MM.1S (cell line): ENCODE measurements around the gene MARVELD2.

Experiments
- DNase-seq: peaks from one replicate; pipeline ENCODE4 v3.0.0-alpha.2; 2015
- H2AFZ ChIP-seq: fragments of 300-600 bp; sonication (generic); 2 replicates; pipeline ENCODE4 v1.6.0; 2016; ENCODE audit warnings: antibody characterized with exemption, low read length
- H3F3A ChIP-seq: fragments of 300-600 bp; sonication (generic); 2 replicates; pipeline ENCODE4 v1.6.1; 2016; ENCODE audit warnings: mild to moderate bottlenecking, antibody characterized with exemption, low read length, moderate library complexity, mixed read lengths; ENCODE audit not compliant: insufficient read depth
- H3K27ac ChIP-seq: fragments of 300-600 bp; sonication (generic); 2 replicates; pipeline ENCODE4 v1.5.1; 2016; ENCODE audit warnings: mild to moderate bottlenecking, low read length
- H3K27me3 ChIP-seq: fragments of 300-600 bp; sonication (generic); replicated peaks from 2 replicates; pipeline ENCODE4 v1.6.0; 2016; ENCODE audit warnings: low read length; ENCODE audit not compliant: insufficient read depth
- H3K36me3 ChIP-seq: fragments of 300-600 bp; sonication (generic); replicated peaks from 2 replicates; pipeline ENCODE4 v1.6.1; 2016; ENCODE audit warnings: mild to moderate bottlenecking, low read length, mixed read lengths; ENCODE audit not compliant: insufficient read depth
- H3K4me1 ChIP-seq: fragments of 300-600 bp; sonication (generic); 2 replicates; pipeline ENCODE4 v1.6.1; 2016; ENCODE audit warnings: low read length, mixed read lengths
- H3K4me2 ChIP-seq: fragments of 300-600 bp; sonication (generic); 2 replicates; pipeline ENCODE4 v1.6.0; 2016; ENCODE audit warnings: low read depth, low read length
- H3K4me3 ChIP-seq: fragments of 300-600 bp; sonication (generic); 2 replicates; pipeline ENCODE4 v1.5.1; 2016; ENCODE audit warnings: low read length, mixed read lengths
- H3K79me2 ChIP-seq: fragments of 300-600 bp; sonication (generic); 2 replicates; pipeline ENCODE4 v1.6.1; 2016; ENCODE audit warnings: mixed run types, low read length, mixed read lengths
- H3K9ac ChIP-seq: fragments of 300-600 bp; sonication (generic); 2 replicates; pipeline ENCODE4 v1.6.1; 2016; ENCODE audit warnings: low read length, mixed read lengths
- H3K9me2 ChIP-seq: fragments of 300-600 bp; sonication (generic); replicated peaks from 2 replicates; pipeline ENCODE4 v1.6.1; 2016; ENCODE audit warnings: mild to moderate bottlenecking, low read length, mixed read lengths; ENCODE audit not compliant: insufficient read depth
- H3K9me3 ChIP-seq: fragments of 300-600 bp; sonication (generic); replicated peaks from 2 replicates; pipeline ENCODE4 v1.6.1; 2016; ENCODE audit warnings: mild to moderate bottlenecking, low read length, mixed read lengths; ENCODE audit not compliant: insufficient read depth
- H4K20me1 ChIP-seq: fragments of 300-600 bp; sonication (generic); 2 replicates; pipeline ENCODE4 v1.6.1; 2016; ENCODE audit warnings: mild to moderate bottlenecking, low read length, moderate library complexity, mixed read lengths; ENCODE audit not compliant: insufficient read depth
- CTCF ChIP-seq: fragments of 300-600 bp; sonication (generic); IDR thresholded peaks from 2 replicates; pipeline ENCODE4 v1.5.1; 2016; ENCODE audit warnings: antibody characterized with exemption, low read length, mixed read lengths
- EZH2 ChIP-seq: fragments of 300-600 bp; sonication (generic); optimal IDR thresholded peaks from 2 replicates; pipeline ENCODE3; 2017; ENCODE audit warnings: low read depth, mild to moderate bottlenecking, antibody characterized with exemption, low read length, mixed read lengths
- EZH2phosphoT487 ChIP-seq: fragments of 300-600 bp; sonication (generic); IDR thresholded peaks from 2 replicates; pipeline ENCODE4 v1.6.1; 2018; ENCODE audit warnings: antibody characterized with exemption, low read length

MARVELD2 gene

DNA sequence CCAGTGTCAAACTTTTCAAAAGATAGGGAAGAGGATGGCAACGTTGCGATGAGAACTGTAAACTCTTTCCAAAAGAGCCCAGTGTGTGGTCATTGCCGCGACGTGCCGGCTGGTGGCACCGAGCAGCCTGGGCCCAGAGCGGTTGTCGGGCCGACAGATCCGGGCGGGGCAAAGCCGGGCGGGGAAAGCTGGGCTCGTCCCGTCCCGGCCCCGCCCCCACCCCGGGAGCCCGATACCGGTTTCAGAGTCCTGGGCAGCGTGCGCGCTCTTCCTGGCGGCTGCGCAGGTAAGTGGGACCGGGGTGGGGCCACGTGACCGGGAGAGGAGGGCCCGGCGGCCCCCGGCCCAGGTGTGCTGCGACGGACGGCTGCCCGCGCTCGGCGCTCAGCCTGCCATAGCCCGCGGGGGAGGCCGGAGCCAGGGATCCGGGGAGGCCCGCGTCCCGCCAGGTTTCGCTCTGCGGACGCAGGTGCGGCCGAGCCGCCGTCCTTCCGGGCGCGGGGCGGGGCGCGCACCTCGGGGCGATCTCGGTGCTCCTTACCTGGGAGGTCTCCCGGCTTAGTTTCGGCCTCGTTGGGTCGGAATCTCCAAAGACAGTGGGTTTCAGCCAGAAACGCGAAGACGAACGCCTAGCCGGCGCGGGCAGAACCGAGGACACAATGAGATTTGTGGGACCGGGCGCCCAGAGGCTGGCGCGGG is at the start of gene MARVELD2:
Gene MARVELD2, plus strand, starts transcription at position 232 of the 699 bp plus-strand sequence. CDS start 4,270 bp downstream, outside the sequence.
- DNase-seq = peak; percentile 80
- no peak for TF ChIP-seq EZH2
- no peak for TF ChIP-seq EZH2phosphoT487
- peak; percentile 36 for TF ChIP-seq CTCF
- no peaks in the 10 kb centered on the region for H3K27me3 ChIP-seq
- no peaks in the 10 kb centered on the region for H4K20me1 ChIP-seq
- peak within 1 kb of the TSS; percentile 14; the same call in 1 of the 2 replicates for H3K27ac ChIP-seq
- peak within 1 kb of the TSS; percentile 49; the same call in 1 of the 2 replicates for H3K4me2 ChIP-seq
- H3F3A ChIP-seq = peaks cover 10% of the 10 kb centered on the region
- peak within 1 kb of the TSS; percentile 30; the same call in 1 of the 2 replicates for H3K9ac ChIP-seq
- H3K36me3 ChIP-seq = peaks cover 4% of the 10 kb centered on the region; the same call in 1 of the 2 replicates
- peak within 1 kb of the TSS; percentile 43 for H2AFZ ChIP-seq
- H3K79me2 ChIP-seq = no peaks in the 10 kb centered on the region
- H3K4me3 ChIP-seq = peak within 1 kb of the TSS; percentile 51
- no peaks in the 10 kb centered on the region for H3K4me1 ChIP-seq
- H3K9me3 ChIP-seq = no peaks in the 10 kb centered on the region
- H3K9me2 ChIP-seq = no peaks in the 10 kb centered on the region

GRCh38 chr5:69367697-69368279 is 47.1 kb upstream of the MARVELD2 start:
- Histone ChIP-seq H3K27me3 (no peaks in the 10 kb centered on the region), H3K9ac (peak overlapping the region; percentile 94; the same call in 1 of the 2 replicates), H3K27ac (no peak overlapping the region), H3K4me3 (peak overlapping the region; percentile 100), H3K36me3 (no peaks in the 10 kb centered on the region; the same call in 1 of the 2 replicates), H2AFZ (no peak overlapping the region), H3K9me2 (no peaks in the 10 kb centered on the region), H3K4me1 (peaks cover 15% of the 10 kb centered on the region; the same call in 1 of the 2 replicates), H3K79me2 (peaks cover 91% of the 10 kb centered on the region), H3K9me3 (no peaks in the 10 kb centered on the region), H4K20me1 (no peaks in the 10 kb centered on the region), H3K4me2 (peak overlapping the region; percentile 88), H3F3A (peaks cover 4% of the 10 kb centered on the region; the same call in 1 of the 2 replicates)
- TF ChIP-seq CTCF = no peak
- no peak for TF ChIP-seq EZH2
- TF ChIP-seq EZH2phosphoT487 = no peak
- DNase-seq = no peak

DNA sequence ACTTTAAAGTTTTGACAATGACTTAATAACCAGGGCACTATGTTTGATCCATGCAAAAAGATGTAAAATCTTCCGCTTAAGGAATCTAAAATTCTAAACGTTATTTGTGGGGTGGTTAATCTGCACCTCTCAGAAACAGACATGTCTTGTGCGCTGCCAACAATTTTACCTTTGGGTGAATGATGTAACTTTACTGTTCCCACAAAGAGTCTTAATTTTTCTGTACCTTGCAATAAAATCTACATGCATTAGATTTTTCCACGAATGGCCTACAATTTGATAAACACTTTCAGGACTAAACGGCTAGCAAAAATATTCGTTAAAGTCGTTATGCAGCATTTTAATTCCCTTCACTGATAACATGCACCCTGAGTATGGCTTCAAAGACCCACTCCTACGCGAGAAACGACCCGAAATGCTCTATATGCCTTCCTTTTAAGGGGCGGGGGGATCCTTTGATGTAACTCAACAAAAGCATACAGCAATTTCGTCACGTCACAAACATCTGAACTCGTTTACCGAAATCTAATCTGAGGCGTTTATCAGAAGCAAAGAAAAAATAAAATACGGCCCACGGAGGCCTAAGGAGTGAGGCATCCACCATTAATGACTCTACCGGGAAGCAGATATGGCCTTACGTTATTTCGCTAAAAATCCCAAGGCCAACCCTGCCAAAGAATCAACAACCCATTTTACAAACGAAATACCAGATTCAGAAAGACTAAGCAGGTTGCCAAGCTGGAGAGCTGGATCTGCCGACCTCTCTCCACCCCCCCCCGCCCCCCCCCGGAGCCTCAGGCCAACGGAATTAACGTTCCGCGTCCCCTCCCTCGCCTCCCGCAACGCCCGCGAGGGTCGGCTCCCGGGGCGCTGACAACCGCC is 46.2 kb upstream of the MARVELD2 start:
- H3K9me3 ChIP-seq = no peaks in the 10 kb centered on the region
- H2AFZ ChIP-seq = peak overlapping the region; percentile 77
- peak overlapping the region; percentile 94 for H3K9ac ChIP-seq
- no peaks in the 10 kb centered on the region for H4K20me1 ChIP-seq
- no peaks in the 10 kb centered on the region for H3K27me3 ChIP-seq
- no peak for TF ChIP-seq CTCF
- H3F3A ChIP-seq = peaks cover 4% of the 10 kb centered on the region; the same call in 1 of the 2 replicates
- H3K4me3 ChIP-seq = peak overlapping the region; percentile 100
- H3K36me3 ChIP-seq = no peaks in the 10 kb centered on the region; the same call in 1 of the 2 replicates
- peaks cover 91% of the 10 kb centered on the region for H3K79me2 ChIP-seq
- H3K4me2 ChIP-seq = peak overlapping the region; percentile 88
- H3K4me1 ChIP-seq = peaks cover 16% of the 10 kb centered on the region
- no peaks in the 10 kb centered on the region for H3K9me2 ChIP-seq
- no peak for DNase-seq
- H3K27ac ChIP-seq = peak overlapping the region; percentile 81
